ENCODE results near the gene OAS1. TPM values are rescaled to one million over a fixed set of nuclear protein-coding genes. Genes with fewer than 3 reads are reported as not detected.

Gene OAS1
- total RNA-seq, 1 donor from 2014 or later, result 19.1 TPM

GRCh38 chr12:112868459-112869041, 38.2 kb upstream of the OAS1 start:
- peaks cover 4% of the 10 kb centered on the region for H3K9me3 Mint-ChIP-seq
- H3K27me3 Mint-ChIP-seq, result peaks cover 68% of the 10 kb centered on the region
- DNase-seq (ENCODE audit: extremely low spot score, unreplicated experiment), result no peak
- no peak overlapping the region for H3K27ac Mint-ChIP-seq
- no peak overlapping the region for H3K4me3 Mint-ChIP-seq
- no peaks in the 10 kb centered on the region for H3K4me1 Mint-ChIP-seq (ENCODE audit: unreplicated experiment)
- TF ChIP-seq CTCF (conservative IDR thresholded peaks at IDR 0.05), result no peak
- H3K36me3 Mint-ChIP-seq, result no peaks in the 10 kb centered on the region

GRCh38 chr12:112869091-112869490, 37.7 kb upstream of the OAS1 start:
- no peak for TF ChIP-seq CTCF (conservative IDR thresholded peaks at IDR 0.05)
- Mint-ChIP-seq H3K4me3 (no peak overlapping the region), H3K27me3 (peaks cover 68% of the 10 kb centered on the region), H3K27ac (no peak overlapping the region), H3K4me1 (ENCODE audit: unreplicated experiment) (no peaks in the 10 kb centered on the region), H3K36me3 (no peaks in the 10 kb centered on the region), H3K9me3 (peaks cover 4% of the 10 kb centered on the region)
- DNase-seq (ENCODE audit: extremely low spot score, unreplicated experiment), result no peak

- no peaks in the 10 kb centered on the region for H3K4me1 Mint-ChIP-seq (ENCODE audit: unreplicated experiment)
- no peak overlapping the region for H3K4me3 Mint-ChIP-seq
- no peak overlapping the region for H3K27ac Mint-ChIP-seq
- peaks cover 66% of the 10 kb centered on the region for H3K27me3 Mint-ChIP-seq
- no peaks in the 10 kb centered on the region for H3K36me3 Mint-ChIP-seq
- H3K9me3 Mint-ChIP-seq, result peaks cover 4% of the 10 kb centered on the region
- no peak for DNase-seq (ENCODE audit: extremely low spot score, unreplicated experiment)
- no peak for TF ChIP-seq CTCF (conservative IDR thresholded peaks at IDR 0.05)
Measured at GRCh38 chr12:112869778-112870177, 37.0 kb upstream of the OAS1 start.

- DNase-seq (ENCODE audit: extremely low spot score, unreplicated experiment), result no peak
- Mint-ChIP-seq H3K27me3 (peaks cover 62% of the 10 kb centered on the region), H3K4me1 (ENCODE audit: unreplicated experiment) (no peaks in the 10 kb centered on the region), H3K36me3 (no peaks in the 10 kb centered on the region), H3K27ac (no peak overlapping the region), H3K9me3 (peaks cover 4% of the 10 kb centered on the region), H3K4me3 (no peak overlapping the region)
- TF ChIP-seq CTCF (conservative IDR thresholded peaks at IDR 0.05), result no peak
Measured at GRCh38 chr12:112870267-112870980, 36.3 kb upstream of the OAS1 start.

DNA sequence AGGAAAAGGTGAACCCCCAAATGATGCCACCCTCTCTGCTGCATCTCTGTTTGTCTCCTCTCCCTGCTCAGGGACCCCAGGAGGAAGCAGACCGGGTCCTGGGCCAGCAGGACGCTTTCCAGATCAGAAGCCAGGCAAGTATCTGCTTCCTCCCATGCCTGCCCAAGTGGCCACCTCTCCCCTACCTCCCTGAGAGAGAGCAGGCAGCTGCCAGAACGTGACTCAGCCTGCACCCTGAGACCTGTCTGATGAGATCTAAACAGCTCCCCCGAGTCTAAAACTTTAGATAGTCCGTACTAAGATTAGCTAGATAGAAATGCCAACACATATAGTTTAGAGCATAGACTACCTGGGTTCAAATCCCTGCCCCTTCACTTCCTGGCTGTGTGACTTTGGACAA, 31.2 kb upstream of the OAS1 start:
- H3K27me3 Mint-ChIP-seq, result peaks cover 69% of the 10 kb centered on the region
- no peak overlapping the region for H3K27ac Mint-ChIP-seq
- no peaks in the 10 kb centered on the region for H3K9me3 Mint-ChIP-seq
- DNase-seq (ENCODE audit: extremely low spot score, unreplicated experiment), result no peak
- no peak overlapping the region for H3K4me3 Mint-ChIP-seq
- no peaks in the 10 kb centered on the region for H3K4me1 Mint-ChIP-seq (ENCODE audit: unreplicated experiment)
- H3K36me3 Mint-ChIP-seq, result no peaks in the 10 kb centered on the region
- TF ChIP-seq CTCF (conservative IDR thresholded peaks at IDR 0.05), result no peak

All from type B pancreatic cell (in vitro differentiated cells).